Measurements from ENCODE around the gene SLC26A6. TPM values are rescaled to one million over a fixed set of nuclear protein-coding genes. Genes with fewer than 3 reads are reported as not detected.

SLC26A6 gene
- total and polyA plus RNA-seq, 2 of the 13 experiments (the other 11 are each of a cell fraction or from before 2014, with no cell fraction given), result 40.7 to 184 TPM

- 0 out of 2 replicates have a peak, but pooled peaks have one; percentile 8 for TF ChIP-seq ZHX2 (IDR thresholded peaks at IDR 0.05; ENCODE audit: low read depth)
- TF ChIP-seq ZHX2 (CRISPR knock-in tag; IDR thresholded peaks at IDR 0.05; ENCODE audit: borderline replicate concordance), result no peak
- no peak for TF ChIP-seq MTF2 (CRISPR knock-in tag; IDR thresholded peaks at IDR 0.05; ENCODE audit: borderline replicate concordance)
- 0 out of 2 replicates have a peak, but pooled peaks have one; percentile 27 for TF ChIP-seq MIER3 (CRISPR knock-in tag; IDR thresholded peaks at IDR 0.05; ENCODE audit: borderline replicate concordance)
- no peak for TF ChIP-seq DNMT1 (CRISPR knock-in tag; IDR thresholded peaks at IDR 0.05)
- TF ChIP-seq PATZ1 (CRISPR knock-in tag; IDR thresholded peaks at IDR 0.05), result peak; percentile 47
- TF ChIP-seq SKI (IDR thresholded peaks at IDR 0.05; ENCODE audit: partially characterized antibody), result peak; percentile 50
- no peak for TF ChIP-seq HNF4G (IDR thresholded peaks at IDR 0.05; ENCODE audit: borderline replicate concordance, low read depth, low read length)
- TF ChIP-seq HNF4G (CRISPR knock-in tag; IDR thresholded peaks at IDR 0.05; ENCODE audit: borderline replicate concordance, low read depth), result no peak
- TF ChIP-seq MAZ (IDR thresholded peaks at IDR 0.05; ENCODE audit: borderline replicate concordance, low read depth, low read length), result 0 out of 2 replicates have a peak, but pooled peaks have one; percentile 25
- TF ChIP-seq MAZ (CRISPR knock-in tag; IDR thresholded peaks at IDR 0.05; ENCODE audit: low read depth), result peak; percentile 58; the same call in 1 of the 2 replicates
- peak; percentile 54 for TF ChIP-seq YY1 (IDR thresholded peaks at IDR 0.05; ENCODE audit: insufficient read depth, insufficient replicate concordance, low read depth, low read length)
- no peak for TF ChIP-seq HBP1 (CRISPR knock-in tag; IDR thresholded peaks at IDR 0.05; ENCODE audit: low read depth)
- peak; percentile 58; the same call in 1 of the 2 replicates for TF ChIP-seq ZFY (CRISPR knock-in tag; IDR thresholded peaks at IDR 0.05)
- TF ChIP-seq SPEN (CRISPR knock-in tag; IDR thresholded peaks at IDR 0.05; ENCODE audit: low read depth), result peak; percentile 16; the same call in 1 of the 2 replicates
- no peak for TF ChIP-seq MTA3 (CRISPR knock-in tag; IDR thresholded peaks at IDR 0.05)
These were observed 21.0 kb upstream of the SLC26A6 start (continued) for GRCh38 chr3:48656061-48656840.

Data from HepG2 (cell line).